ENCODE results near the gene CCDC127. TPM values are rescaled to one million over a fixed set of nuclear protein-coding genes. Genes with fewer than 3 reads are reported as not detected.

CCDC127 gene
- total and polyA plus RNA-seq, 3 experiments from 2014 or later = 5.3 to 8.3 (median 7.2) TPM

- H3K27ac Mint-ChIP-seq = peak overlapping the region in 1 of 8 donors; percentile 42
- no peak overlapping the region for H3K4me3 ChIP-seq (ENCODE audit: low read length)
- no peaks in the 10 kb centered on the region for H3K36me3 ChIP-seq (ENCODE audit: insufficient read depth, low read length)
- H3K27me3 Mint-ChIP-seq = peaks cover 5 to 12% of the 10 kb centered on the region in 2 donors
- peaks cover 5% of the 10 kb centered on the region for H3K4me1 ChIP-seq (ENCODE audit: insufficient read depth, low read length)
- H3K9me3 ChIP-seq (ENCODE audit: low read length) = no peaks in the 10 kb centered on the region
- CTCF ChIA-PET = no interaction called here
- POLR2A ChIA-PET = no interaction called here
- H3K9me3 Mint-ChIP-seq = no peaks in the 10 kb centered on the region
- H3K27me3 ChIP-seq (ENCODE audit: insufficient read depth, low read length, poor library complexity, severe bottlenecking) = peaks cover 5% of the 10 kb centered on the region
- no peak overlapping the region for H3K4me3 Mint-ChIP-seq
- peaks cover 6 to 11% (median 6%) of the 10 kb centered on the region in 3 donors for H3K4me1 Mint-ChIP-seq
- DNase-seq = peak in 1 of 5 donors; percentile 43
- H3K27ac ChIP-seq (ENCODE audit: low read depth, low read length) = no peak overlapping the region
- H3K36me3 Mint-ChIP-seq = no peaks in the 10 kb centered on the region
These were observed 28.0 kb downstream of the CCDC127 start for GRCh38 chr5:189976-190365.

GRCh38 chr5:189486-189885 is 28.5 kb downstream of the CCDC127 start:
- no peaks in the 10 kb centered on the region for H3K9me3 Mint-ChIP-seq
- POLR2A ChIA-PET = no interaction called here
- no peaks in the 10 kb centered on the region for H3K36me3 Mint-ChIP-seq
- no peak overlapping the region for H3K27ac ChIP-seq (ENCODE audit: low read depth, low read length)
- CTCF ChIA-PET = interaction anchor here (1.6 kb wide), 1 partner anchor 56 kb away, joined by 3 read pairs; no protein-coding TSS in a partner anchor
- H3K4me3 ChIP-seq (ENCODE audit: low read length) = no peak overlapping the region
- H3K4me1 Mint-ChIP-seq = peaks cover 6 to 11% (median 6%) of the 10 kb centered on the region in 3 donors
- peaks cover 5% of the 10 kb centered on the region for H3K27me3 ChIP-seq (ENCODE audit: insufficient read depth, low read length, poor library complexity, severe bottlenecking)
- no peak overlapping the region for H3K27ac Mint-ChIP-seq
- peaks cover 5 to 12% of the 10 kb centered on the region in 2 donors for H3K27me3 Mint-ChIP-seq
- no peak overlapping the region for H3K4me3 Mint-ChIP-seq
- peaks cover 5% of the 10 kb centered on the region for H3K4me1 ChIP-seq (ENCODE audit: insufficient read depth, low read length)
- no peaks in the 10 kb centered on the region for H3K9me3 ChIP-seq (ENCODE audit: low read length)
- DNase-seq = peak in 1 of 5 donors; percentile 30
- no peaks in the 10 kb centered on the region for H3K36me3 ChIP-seq (ENCODE audit: insufficient read depth, low read length)

DNA sequence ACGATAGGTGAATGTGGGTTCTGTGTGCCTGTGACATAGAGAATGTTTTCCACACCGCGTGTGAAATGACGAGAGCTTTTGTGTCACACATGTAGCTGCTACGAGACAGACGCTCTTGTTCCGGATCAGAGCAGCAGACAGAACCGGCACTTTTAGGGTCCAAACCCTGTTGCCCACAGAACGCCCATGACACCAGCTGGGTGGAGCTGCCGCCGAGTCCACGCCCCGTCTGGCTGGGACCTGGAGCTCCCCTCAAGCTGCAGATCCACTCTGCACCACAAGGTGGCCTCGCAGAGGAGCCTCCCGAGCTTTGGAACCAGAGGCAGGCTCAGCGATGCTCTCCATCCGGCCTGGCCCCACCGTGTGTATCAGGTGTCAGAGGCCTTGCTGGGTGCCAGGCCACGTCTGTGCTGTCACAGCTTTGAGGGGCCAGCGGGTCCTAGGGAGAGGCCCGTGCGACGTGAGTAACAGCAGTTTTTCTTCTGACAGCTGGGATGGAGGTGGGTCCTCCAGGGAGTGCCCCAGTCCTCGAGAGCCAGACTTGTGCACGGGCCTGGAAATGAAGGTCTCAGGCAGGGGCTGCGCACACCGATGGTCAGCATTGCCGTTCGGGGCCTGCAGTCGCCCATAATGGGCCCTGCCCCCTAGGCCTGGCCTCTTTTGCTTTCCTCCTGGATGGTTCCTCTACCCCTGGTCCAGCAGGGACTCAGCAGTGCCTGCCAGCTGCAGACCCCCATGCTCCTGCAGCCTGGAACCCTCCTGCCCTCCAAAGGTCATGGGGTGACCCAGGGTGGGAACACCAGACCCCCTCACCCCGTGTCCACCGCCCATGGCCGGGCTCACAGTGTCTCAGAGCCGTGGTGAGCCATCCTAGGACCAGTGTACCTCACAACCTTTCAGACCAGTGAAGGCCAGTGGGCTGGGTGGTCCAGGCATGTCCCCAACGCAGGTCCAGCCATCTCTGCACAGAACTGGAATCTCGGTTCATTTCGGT is 29.2 kb downstream of the CCDC127 start:
- no peak overlapping the region for H3K27ac ChIP-seq (ENCODE audit: low read depth, low read length)
- Mint-ChIP-seq H3K9me3 (no peaks in the 10 kb centered on the region), H3K4me1 (peaks cover 6 to 11% (median 6%) of the 10 kb centered on the region in 3 donors), H3K4me3 (peak overlapping the region in 5 of 7 donors; percentile 42 to 72 (median 57)), H3K36me3 (no peaks in the 10 kb centered on the region), H3K27me3 (peaks cover 5 to 12% of the 10 kb centered on the region in 2 donors), H3K27ac (peak overlapping the region in 5 of 8 donors; percentile 6 to 83 (median 21))
- no peak overlapping the region for H3K4me3 ChIP-seq (ENCODE audit: low read length)
- peak; percentile 79 to 90 (median 81) for DNase-seq
- H3K4me1 ChIP-seq (ENCODE audit: insufficient read depth, low read length) = peaks cover 5% of the 10 kb centered on the region
- no peaks in the 10 kb centered on the region for H3K36me3 ChIP-seq (ENCODE audit: insufficient read depth, low read length)
- H3K9me3 ChIP-seq (ENCODE audit: low read length) = no peaks in the 10 kb centered on the region
- CTCF ChIA-PET = interaction anchor here (0.8 to 1.8 kb wide), 14 partner anchors 8 to 242 kb away, joined by 3 to 10 read pairs (median 4); partner anchors contain the start of genes CCDC127, PDCD6 and SDHA
- POLR2A ChIA-PET = interaction anchor here (0.9 kb wide), 2 partner anchors 29 to 30 kb away, joined by 4 to 5 read pairs; partner anchors contain the start of genes CCDC127 and SDHA
- peaks cover 5% of the 10 kb centered on the region for H3K27me3 ChIP-seq (ENCODE audit: insufficient read depth, low read length, poor library complexity, severe bottlenecking)

DNA sequence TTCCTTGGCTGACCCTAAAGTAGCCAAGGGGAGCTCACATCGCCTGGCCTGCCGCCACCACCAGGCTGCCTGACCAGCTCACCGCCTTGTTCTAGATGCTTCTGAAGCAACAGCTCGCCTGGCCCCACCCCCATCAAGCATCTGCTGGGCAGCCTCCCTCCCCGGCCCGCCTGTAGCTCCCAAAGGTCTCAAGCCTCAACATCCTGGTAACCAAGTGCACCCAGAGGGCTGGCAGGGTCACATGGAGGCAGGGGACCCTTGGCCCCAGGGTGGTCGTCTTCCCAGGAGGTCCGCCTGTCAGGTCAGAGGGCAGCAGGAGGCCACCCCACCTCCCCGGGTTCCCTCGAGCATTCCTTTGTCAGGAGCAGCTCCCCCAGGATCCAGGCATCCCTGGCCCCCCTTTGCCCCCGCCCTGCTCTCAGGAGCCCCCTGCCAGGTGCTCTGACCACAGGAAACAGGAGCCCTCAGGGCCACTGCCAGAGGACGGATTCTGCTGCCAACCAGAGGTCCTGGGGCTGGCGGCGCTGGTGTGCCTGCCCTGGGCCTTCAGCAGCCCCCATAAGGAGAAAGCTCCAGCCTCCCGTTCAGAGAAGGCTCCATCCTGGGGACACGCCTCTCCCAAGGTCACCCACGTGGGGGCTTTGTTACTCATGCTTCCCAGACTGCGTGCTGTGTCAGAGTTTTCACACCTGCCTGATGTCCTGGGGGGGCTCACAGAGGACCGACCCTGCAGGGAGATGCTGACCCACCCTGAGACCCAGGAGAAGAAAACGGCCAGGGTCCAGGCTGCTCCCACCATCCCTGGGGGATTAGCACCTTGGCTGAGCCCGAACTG is 30.1 kb downstream of the CCDC127 start:
- POLR2A ChIA-PET = interaction anchor here (0.9 kb wide), 2 partner anchors 30 to 31 kb away, joined by 4 to 5 read pairs; partner anchors contain the start of genes CCDC127 and SDHA
- Mint-ChIP-seq H3K9me3 (no peaks in the 10 kb centered on the region), H3K27ac (peak overlapping the region in 1 of 8 donors; percentile 83), H3K4me1 (peaks cover 6 to 11% (median 6%) of the 10 kb centered on the region in 3 donors), H3K27me3 (peaks cover 5 to 12% of the 10 kb centered on the region in 2 donors), H3K36me3 (no peaks in the 10 kb centered on the region), H3K4me3 (peak overlapping the region in 2 of 7 donors; percentile 42 to 61)
- Histone ChIP-seq H3K27me3 (ENCODE audit: insufficient read depth, low read length, poor library complexity, severe bottlenecking) (peaks cover 5% of the 10 kb centered on the region), H3K4me1 (ENCODE audit: insufficient read depth, low read length) (peaks cover 5% of the 10 kb centered on the region), H3K9me3 (ENCODE audit: low read length) (no peaks in the 10 kb centered on the region), H3K27ac (ENCODE audit: low read depth, low read length) (no peak overlapping the region), H3K36me3 (ENCODE audit: insufficient read depth, low read length) (no peaks in the 10 kb centered on the region), H3K4me3 (ENCODE audit: low read length) (no peak overlapping the region)
- CTCF ChIA-PET = interaction anchor here (0.8 to 1.8 kb wide), 14 partner anchors 7 to 243 kb away, joined by 3 to 10 read pairs (median 4); partner anchors contain the start of genes CCDC127, PDCD6 and SDHA
- peak in 1 of 5 donors; percentile 47 for DNase-seq

DNA sequence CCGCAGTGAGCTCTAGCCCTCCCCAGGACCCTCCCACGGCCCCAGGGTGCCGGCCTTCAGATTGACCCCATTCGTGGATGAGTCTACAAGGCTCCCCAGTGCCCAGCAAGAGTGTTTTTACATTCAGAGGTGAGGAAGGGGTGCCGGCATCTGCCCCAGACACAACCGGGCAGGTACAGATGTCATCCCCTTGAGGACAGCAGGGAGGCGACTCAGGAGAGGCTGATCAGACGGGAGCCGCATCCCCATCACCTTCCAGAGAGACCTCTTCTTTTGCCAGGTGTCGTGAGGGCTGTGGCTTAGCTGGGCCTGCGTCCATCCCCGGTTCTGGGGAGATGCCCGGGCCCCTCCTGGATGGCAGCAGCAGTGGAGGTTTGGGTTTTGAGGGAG is 30.9 kb downstream of the CCDC127 start:
- Mint-ChIP-seq H3K4me1 (peaks cover 6 to 11% (median 6%) of the 10 kb centered on the region in 3 donors), H3K36me3 (no peaks in the 10 kb centered on the region), H3K4me3 (no peak overlapping the region), H3K27me3 (peaks cover 5 to 11% of the 10 kb centered on the region in 2 donors), H3K27ac (no peak overlapping the region), H3K9me3 (no peaks in the 10 kb centered on the region)
- Histone ChIP-seq H3K27me3 (ENCODE audit: insufficient read depth, low read length, poor library complexity, severe bottlenecking) (peaks cover 5% of the 10 kb centered on the region), H3K4me1 (ENCODE audit: insufficient read depth, low read length) (peaks cover 5% of the 10 kb centered on the region), H3K4me3 (ENCODE audit: low read length) (no peak overlapping the region), H3K27ac (ENCODE audit: low read depth, low read length) (no peak overlapping the region), H3K9me3 (ENCODE audit: low read length) (no peaks in the 10 kb centered on the region), H3K36me3 (ENCODE audit: insufficient read depth, low read length) (no peaks in the 10 kb centered on the region)
- POLR2A ChIA-PET = no interaction called here
- peak in 1 of 5 donors; percentile 43 for DNase-seq
- CTCF ChIA-PET = no interaction called here

GRCh38 chr5:186091-187041 is 31.6 kb downstream of the CCDC127 start:
- Mint-ChIP-seq H3K27me3 (peaks cover 5 to 11% of the 10 kb centered on the region in 2 donors), H3K4me3 (no peak overlapping the region), H3K27ac (no peak overlapping the region), H3K9me3 (no peaks in the 10 kb centered on the region), H3K4me1 (peaks cover 6 to 11% (median 6%) of the 10 kb centered on the region in 3 donors), H3K36me3 (no peaks in the 10 kb centered on the region)
- H3K27me3 ChIP-seq (ENCODE audit: insufficient read depth, low read length, poor library complexity, severe bottlenecking) = peaks cover 5% of the 10 kb centered on the region
- H3K9me3 ChIP-seq (ENCODE audit: low read length) = no peaks in the 10 kb centered on the region
- H3K4me3 ChIP-seq (ENCODE audit: low read length) = no peak overlapping the region
- ChIA-PET POLR2A (no interaction called here), CTCF (no interaction called here)
- H3K36me3 ChIP-seq (ENCODE audit: insufficient read depth, low read length) = no peaks in the 10 kb centered on the region
- H3K27ac ChIP-seq (ENCODE audit: low read depth, low read length) = no peak overlapping the region
- H3K4me1 ChIP-seq (ENCODE audit: insufficient read depth, low read length) = peaks cover 5% of the 10 kb centered on the region
- peak in 1 of 5 donors; percentile 47 for DNase-seq

Data from CD8-positive, alpha-beta memory T cell (primary cell).